GM19463 (cell line): ENCODE data around the gene CDH23.

Source experiments
- ATAC-seq: cut with Tn5 transposase; IDR thresholded peaks from one replicate; pipeline ENCODE4 v1.9.1; 2021; ENCODE audit warnings: mild to moderate bottlenecking, moderate library complexity; ENCODE audit not compliant: unreplicated experiment

CDH23 gene

GRCh38 chr10:71391701-71392100 lies 5.0 kb upstream of the CDH23 start:
- no peak for ATAC-seq

DNA sequence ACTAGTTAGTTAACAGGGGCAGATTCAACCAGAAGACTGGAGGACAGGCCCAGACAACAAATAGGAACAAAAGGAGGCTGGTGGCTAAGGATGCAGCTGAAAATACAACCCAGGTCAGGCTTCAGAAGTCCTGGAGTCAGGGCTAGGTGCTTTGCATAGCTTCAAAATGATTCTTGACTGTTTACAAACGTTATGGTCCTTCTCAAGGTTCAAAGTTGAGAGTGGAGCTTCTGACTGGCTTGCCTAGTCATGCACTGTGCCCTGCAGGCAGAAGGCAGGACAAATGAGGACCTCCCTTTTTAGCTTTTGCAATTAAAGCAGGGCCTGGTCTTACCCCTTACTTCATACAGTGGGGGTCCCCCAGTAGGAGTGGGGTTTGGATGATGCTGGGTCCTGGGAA lies 4.4 kb upstream of the CDH23 start:
- no peak for ATAC-seq

- no peak for ATAC-seq
Observed at GRCh38 chr10:71392791-71393781, 3.6 kb upstream of the CDH23 start.

- ATAC-seq: no peak
Observed at GRCh38 chr10:71393841-71394475, 2.8 kb upstream of the CDH23 start.

DNA sequence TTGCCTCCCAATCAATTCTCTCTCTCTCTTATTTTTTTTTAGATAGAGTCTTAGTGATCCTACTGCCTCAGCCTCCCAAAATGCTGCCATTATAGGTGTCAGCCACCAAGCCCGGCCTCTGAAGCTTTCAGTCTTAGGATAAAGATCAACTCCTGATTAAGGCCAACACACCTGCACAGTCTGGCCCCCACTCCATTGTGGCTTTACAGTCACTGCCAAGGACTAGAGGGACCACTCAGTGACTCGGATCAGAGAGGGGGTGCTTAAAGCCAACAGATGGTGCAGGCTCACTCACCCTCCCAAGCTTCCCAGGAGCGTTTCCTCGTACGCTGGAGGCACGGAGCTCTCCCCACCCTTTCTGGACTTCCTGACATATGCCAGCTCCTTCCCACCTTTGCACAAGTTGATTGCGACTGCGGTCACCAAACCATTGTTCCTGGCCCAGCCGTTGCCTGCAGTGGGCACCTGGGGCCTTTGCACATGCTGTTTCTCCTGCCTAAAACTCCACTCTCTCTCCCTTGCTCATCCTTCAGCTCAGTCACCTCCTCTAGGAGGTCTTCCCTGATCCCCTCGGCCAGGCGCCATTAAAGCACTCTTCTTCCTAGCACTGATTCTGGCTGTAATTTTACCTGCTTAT lies 1.7 kb upstream of the CDH23 start:
- no peak for ATAC-seq

DNA sequence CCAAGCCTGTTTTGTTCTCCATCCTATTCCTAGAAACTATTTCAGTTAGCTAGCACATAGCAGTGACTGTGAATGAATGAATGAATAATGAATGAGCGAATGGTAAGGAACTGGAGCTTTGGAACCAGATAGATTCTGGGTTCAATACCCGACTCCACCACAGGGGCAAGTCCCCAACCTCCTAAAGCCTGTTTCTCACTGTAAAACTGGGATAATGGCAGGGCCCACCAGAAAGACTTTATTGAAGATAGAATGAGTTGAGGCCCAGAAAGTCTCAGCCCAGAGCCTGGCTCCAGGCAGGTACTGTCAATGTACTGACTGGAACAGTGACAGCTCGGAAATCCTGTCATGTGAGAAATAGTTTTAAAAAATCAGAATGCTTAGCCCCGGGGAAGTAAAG lies 1.1 kb upstream of the CDH23 start:
- ATAC-seq: no peak

DNA sequence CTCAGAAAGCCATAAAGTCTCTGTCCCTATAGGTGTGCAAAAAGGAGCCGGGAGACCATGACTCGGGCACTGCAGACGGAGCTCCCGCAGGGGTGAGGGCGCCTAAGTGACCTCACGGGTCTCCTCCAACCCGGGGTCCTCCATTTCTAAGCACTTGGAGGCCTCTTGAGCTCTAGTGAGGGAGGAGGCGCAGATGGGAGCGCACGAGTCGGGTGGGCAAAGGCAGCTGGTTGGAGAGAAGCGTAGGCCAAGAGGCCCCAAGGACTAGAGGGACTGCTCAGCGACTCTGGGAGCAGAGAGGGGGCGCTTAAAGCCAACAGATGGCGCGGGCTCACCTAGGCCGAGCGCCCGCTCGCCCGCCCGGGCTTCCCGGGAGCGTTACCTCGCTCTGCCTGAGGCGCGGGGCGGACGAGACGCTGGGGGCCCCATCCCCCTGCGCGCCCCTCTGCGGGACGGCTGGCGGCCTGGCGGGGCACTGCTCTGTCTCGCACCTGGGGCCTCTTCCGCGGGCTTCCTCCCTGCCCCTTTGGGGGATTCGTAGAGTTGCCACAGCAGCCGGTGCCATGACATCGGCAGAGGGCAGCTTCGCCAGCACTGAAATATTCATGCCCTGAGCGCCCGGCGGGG lies 523 bp upstream of the CDH23 start:
- no peak for ATAC-seq

- no peak for ATAC-seq
Observed at GRCh38 chr10:71397296-71398212, 834 bp downstream of the CDH23 start.

- ATAC-seq: no peak
Observed at GRCh38 chr10:71398976-71399375, 2.3 kb downstream of the CDH23 start.

DNA sequence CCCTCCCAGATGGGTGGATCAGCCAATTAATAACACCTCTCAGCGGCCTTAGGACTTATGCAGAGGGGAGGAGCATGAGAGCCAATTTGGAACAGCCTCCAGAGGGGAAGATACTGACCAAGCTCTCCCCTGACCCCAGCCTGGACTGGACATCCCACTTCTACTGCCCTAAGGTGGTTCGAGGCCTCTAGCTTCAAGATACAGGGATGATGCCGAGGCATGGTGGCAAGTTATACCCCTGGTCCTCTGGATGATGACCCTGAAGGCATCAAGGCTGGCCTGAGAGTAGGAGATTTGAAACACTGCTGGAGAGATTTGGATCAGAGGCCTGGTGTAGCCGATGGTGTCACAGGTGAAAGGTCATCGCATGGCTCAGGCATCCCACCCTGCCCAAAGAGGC lies 3.2 kb downstream of the CDH23 start:
- ATAC-seq: no peak

DNA sequence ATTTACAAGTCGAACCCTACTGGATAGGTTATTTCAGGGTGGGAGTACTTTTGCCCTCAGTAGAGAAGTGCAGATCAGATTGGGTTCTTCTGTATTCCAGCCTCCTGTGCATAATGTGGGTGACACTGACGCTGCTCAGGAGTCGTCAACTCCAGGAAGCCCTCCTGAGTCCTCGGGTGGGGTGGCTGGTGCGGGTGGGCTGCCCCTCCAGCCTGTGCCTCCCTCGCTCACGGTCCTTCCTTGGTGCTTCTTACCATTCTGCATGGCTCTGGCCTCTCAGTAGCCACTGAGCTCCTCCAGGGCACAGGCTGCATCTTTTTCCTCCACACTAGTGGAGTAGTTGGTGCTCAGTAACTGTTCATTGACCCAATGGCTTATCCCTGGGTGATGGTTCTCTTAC lies 4.3 kb downstream of the CDH23 start:
- ATAC-seq: no peak

GRCh38 chr10:71402005-71402404 lies 5.3 kb downstream of the CDH23 start:
- no peak for ATAC-seq

DNA sequence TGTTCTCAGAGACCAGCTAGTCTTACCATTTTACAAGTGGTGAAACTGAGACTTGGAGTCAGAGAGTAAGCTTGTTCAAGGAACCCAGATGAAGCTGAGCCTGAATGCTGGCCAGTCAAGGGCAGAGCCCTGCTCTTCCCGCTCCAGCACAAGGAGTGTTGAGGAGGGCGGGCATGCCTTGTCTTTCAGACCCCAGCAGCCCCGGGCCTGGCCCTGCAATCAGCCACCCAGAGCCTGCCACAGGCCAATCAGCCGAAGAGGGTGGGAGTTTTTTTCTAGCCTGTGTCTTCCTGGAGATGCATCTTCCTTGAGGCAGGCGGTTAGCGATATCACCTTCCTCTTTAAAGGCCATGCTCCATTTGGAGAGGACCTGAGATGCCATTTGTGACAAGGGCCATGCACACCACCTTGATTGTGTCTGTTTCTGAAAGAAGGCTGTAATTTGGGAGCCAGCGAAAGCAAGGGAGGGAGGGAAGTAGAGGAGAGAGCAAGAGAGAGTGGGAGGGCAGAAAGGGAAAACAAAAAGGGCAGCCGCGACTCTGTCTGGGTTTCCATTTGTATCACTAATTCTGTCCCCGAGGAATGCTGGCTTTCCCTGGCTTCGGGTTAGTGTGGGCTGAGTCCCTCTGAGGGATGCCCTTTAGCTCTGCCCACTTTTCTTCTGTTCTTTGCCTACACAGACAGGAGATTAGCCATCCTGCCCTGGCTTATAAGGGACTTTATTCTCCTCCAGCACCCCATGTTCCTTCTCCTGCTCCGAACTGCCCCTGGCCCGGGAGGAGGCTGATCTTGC lies 8.0 kb downstream of the CDH23 start:
- ATAC-seq: no peak

GRCh38 chr10:71406878-71407277 lies 10.2 kb downstream of the CDH23 start:
- ATAC-seq: no peak

GRCh38 chr10:71408436-71409225 lies 11.9 kb downstream of the CDH23 start:
- no peak for ATAC-seq

DNA sequence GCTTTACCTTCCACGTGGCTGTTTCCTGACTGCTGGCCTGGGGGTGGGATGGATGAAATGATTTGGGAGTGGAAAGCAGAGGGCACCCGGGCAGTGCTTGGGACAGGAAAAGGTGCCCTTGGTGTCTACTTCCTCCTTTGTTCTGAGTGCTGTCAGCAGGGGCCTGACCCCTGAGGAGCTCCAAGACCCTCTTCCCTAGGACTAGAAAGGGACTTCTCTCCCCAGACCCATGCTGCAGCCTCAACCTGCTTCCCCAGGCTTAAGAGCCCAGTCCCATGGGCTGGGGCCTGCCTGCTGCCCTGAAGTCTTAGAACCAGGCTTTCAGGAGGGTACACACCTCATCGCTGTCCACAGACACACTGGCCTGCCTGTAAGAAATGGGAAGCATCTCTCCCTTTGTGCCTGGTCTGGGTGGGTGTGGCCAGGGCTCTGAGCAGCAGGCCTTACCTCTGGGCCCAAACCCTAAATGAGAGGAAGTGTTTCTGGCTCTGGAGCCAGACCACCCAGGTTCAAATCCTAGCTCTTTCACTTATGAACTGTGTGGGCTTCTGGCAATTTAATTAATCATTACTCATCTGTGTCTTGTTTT lies 12.9 kb downstream of the CDH23 start:
- ATAC-seq: no peak

- no peak for ATAC-seq
Observed at GRCh38 chr10:71413581-71413980, 16.9 kb downstream of the CDH23 start.

- ATAC-seq: no peak
Observed at GRCh38 chr10:71414359-71414758, 17.6 kb downstream of the CDH23 start.
